HG03066 (cell line): ENCODE measurements around the gene ZAR1L.
"Not testable (repeated sequence)": the region's sequence is repeated elsewhere in the genome, so short reads cannot be mapped to it uniquely, and the experiment has no call there.

Experiments used
- ATAC-seq: cut with Tn5 transposase; IDR thresholded peaks from one replicate; pipeline ENCODE4 v1.9.1; 2021; ENCODE audit warnings: low read depth; ENCODE audit not compliant: unreplicated experiment

Gene ZAR1L

DNA sequence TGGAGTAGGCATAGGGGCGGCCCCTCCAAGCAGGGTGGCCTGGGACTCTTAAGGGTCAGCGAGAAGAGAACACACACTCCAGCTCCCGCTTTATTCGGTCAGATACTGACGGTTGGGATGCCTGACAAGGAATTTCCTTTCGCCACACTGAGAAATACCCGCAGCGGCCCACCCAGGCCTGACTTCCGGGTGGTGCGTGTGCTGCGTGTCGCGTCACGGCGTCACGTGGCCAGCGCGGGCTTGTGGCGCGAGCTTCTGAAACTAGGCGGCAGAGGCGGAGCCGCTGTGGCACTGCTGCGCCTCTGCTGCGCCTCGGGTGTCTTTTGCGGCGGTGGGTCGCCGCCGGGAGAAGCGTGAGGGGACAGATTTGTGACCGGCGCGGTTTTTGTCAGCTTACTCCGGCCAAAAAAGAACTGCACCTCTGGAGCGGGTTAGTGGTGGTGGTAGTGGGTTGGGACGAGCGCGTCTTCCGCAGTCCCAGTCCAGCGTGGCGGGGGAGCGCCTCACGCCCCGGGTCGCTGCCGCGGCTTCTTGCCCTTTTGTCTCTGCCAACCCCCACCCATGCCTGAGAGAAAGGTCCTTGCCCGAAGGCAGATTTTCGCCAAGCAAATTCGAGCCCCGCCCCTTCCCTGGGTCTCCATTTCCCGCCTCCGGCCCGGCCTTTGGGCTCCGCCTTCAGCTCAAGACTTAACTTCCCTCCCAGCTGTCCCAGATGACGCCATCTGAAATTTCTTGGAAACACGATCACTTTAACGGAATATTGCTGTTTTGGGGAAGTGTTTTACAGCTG is at the start of gene ZAR1L, which contains the start of gene BRCA2:
Gene ZAR1L, minus strand, starts transcription at position 126 of the 790 bp plus-strand sequence. CDS start 3,438 bp downstream, outside the sequence.
Gene BRCA2, plus strand, starts transcription at position 271 of the 790 bp plus-strand sequence. CDS start 953 bp downstream, outside the sequence.
- ATAC-seq = peak; percentile 91

DNA sequence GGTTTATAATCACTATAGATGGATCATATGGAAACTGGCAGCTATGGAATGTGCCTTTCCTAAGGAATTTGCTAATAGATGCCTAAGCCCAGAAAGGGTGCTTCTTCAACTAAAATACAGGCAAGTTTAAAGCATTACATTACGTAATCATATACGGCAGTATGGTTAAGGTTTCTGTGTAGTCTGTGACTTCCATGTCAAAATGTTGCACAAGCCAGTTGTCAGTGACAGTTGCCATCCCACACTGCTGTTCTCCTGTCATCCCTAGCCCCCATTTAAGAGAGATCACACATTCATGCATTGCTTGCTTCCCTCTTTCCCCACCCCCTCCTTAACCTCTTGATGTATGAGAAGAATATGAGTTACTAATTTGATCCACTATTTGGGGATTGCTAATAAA is 47.4 kb upstream of the ZAR1L start:
- no peak for ATAC-seq

- not testable (repeated sequence) for ATAC-seq
Observed at GRCh38 chr13:32355935-32356334, 40.8 kb upstream of the ZAR1L start.

DNA sequence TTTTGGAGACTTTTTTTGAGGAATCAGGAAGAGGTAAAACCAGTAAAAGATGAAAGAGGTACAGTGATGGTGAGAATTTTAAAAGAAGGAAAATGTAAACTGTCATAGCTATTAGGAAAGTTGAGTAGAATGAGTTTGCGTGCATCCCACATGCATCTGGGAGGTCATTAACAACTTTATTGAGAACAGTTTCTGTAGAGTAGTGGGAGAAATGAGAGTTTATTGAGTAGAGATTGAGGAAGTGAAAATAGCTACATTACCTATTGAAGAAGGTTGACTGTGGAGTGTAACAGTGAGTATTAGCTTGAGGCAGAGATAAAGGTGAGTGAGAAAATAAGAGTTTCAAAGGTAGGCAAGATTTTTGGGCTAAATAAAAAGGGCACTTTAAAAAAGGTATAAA is 38.9 kb upstream of the ZAR1L start:
- peak; percentile 61 for ATAC-seq

DNA sequence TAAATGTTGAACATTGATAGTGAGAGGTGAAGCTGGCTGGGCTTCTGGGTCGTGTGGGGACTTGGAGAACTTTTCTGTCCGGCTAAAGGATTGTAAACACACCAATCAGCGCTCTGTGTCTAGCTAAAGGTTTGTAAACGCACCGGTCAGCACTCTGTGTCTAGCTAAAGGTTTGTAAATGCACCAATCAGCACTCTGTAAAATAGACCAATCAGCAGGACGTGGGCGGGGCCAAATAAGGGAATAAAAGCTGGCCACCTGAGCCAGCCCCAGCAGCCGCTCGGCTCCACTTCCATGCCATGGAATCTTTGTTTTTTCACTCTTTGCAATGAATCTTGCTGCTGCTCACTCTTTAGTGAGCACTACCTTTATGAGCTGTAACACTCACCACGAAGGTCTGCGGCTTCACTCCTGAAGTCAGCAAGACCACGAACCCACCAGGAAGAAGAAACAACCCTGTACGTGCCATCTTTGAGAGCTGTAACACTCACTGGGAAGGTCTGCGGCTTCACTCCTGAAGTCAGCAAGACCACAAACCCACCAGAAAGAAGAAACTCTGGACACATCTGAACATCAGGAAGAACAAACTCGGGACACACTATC is 35.8 kb upstream of the ZAR1L start:
- not testable (repeated sequence) for ATAC-seq

DNA sequence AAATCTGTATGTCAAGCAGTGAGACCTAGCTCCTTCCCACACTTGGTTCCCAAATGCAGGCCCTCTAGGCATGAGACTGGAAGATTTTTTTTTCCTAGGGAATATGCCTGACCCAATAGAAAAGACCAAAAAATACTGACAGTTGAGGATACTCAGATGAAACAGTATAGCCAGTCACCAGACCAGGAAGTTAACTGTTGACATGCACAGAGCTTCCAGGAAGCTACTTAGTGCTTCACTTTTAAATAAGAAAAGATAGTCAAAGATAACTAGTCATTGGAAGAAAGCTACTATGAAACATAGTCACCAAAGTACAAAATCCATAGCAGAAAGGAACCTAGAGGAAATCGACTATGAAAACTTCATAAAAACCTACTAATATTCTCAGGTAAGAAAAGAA is 32.5 kb upstream of the ZAR1L start:
- no peak for ATAC-seq

- ATAC-seq = no peak
Observed at GRCh38 chr13:32340914-32341313, 25.8 kb upstream of the ZAR1L start.

DNA sequence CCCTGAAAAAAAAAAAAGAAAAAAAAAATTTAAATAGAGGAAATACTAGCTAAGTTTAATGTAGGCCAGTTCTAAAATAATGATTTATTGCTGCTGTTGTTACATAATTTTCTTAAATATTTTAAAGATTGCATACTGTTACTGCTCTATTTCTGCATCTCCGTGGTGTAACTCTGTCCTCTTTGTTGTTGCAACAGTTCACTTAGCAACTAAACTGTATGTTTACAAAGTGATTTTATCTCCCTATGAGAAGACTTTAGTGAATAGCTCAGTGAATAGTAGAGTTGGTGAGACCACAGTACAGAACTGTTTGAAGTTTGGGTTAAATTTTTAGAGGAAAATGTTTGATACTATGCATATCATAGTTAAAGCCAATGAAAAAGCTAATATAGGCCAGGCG is 19.5 kb upstream of the ZAR1L start:
- no peak for ATAC-seq

DNA sequence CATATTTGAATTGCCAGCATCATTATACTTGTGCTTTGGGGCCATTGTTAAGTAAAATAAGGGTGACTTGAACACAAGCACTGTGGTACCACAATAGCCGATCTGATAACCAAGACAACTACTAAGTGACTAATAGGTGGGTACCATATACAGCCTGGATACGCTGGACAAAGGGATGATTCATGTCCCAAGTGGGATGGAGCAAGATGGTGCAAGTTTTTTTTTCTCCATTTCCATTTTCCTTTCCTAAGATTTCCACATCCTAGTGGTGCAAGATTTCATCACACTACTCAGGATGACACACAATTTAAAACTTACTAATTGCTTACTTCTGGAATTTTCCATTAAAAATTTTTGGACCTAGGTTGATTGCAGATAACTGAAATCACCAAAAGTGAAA is 15.3 kb upstream of the ZAR1L start:
- no peak for ATAC-seq

DNA sequence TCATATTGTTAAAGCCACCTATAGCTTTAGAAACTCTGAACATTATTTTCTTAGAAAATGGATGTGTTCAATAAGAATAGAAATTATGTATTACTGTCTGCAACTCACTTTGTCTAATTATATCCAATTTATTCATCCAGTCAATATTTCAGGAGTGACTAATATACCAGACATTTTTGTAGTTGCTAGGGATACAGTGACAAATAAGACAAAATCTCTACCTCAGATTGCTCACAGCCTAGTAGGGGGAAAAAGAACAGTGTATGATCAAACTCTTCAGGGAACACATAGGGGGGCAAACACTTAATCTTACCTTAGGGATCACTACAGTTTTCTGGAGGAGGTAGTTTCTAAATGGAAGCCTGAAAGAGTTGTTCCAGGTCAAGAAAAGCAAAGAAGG is 8.7 kb upstream of the ZAR1L start:
- no peak for ATAC-seq

DNA sequence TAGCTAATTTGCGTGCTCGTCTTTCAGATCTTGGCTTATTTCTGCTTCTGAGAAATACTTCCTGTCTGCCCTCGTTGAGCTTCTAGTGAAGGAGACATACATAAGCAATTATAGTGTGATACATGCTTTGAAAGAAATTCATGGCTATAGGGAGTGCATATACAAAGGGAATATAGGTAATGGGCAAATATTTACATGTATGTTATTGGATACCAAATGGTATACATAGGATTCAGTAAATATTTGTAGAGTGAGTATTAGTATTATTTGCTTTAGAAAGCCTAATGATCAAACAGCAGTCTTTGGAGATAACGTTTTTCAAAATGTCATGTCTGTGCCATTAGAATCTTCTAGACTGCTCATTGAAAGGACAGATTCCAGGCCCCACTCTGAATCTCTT is 5.4 kb upstream of the ZAR1L start:
- ATAC-seq = no peak

DNA sequence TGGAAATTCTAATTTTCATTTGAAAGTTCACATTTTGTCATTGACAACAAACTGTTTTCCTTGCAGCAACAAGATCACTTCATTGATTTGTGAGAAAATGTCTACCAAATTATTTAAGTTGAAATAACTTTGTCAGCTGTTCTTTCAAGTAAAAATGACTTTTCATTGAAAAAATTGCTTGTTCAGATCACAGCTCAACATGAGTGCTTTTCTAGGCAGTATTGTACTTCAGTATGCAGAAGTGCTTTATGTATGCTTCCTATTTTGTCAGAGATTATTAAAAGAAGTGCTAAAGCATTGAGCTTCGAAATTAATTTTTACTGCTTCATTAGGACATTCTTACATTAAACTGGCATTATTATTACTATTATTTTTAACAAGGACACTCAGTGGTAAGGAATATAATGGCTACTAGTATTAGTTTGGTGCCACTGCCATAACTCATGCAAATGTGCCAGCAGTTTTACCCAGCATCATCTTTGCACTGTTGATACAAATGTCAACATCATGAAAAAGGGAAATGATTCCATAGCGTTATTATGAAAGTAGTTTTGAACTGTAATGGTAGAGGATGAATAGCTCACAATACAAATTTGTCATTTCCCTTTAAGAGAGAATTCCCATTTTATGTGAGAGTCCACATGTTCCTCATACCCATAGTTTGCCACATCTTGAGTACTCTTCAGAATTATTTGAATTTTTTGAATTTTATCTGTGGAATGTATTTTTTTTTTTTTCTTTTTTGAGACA is 2.7 kb upstream of the ZAR1L start:
- ATAC-seq = no peak

DNA sequence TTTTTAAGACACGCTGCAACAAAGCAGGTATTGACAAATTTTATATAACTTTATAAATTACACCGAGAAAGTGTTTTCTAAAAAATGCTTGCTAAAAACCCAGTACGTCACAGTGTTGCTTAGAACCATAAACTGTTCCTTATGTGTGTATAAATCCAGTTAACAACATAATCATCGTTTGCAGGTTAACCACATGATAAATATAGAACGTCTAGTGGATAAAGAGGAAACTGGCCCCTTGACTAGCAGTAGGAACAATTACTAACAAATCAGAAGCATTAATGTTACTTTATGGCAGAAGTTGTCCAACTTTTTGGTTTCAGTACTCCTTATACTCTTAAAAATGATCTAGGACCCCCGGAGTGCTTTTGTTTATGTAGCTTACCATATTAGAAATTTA is 1.3 kb upstream of the ZAR1L start:
- ATAC-seq = no peak

DNA sequence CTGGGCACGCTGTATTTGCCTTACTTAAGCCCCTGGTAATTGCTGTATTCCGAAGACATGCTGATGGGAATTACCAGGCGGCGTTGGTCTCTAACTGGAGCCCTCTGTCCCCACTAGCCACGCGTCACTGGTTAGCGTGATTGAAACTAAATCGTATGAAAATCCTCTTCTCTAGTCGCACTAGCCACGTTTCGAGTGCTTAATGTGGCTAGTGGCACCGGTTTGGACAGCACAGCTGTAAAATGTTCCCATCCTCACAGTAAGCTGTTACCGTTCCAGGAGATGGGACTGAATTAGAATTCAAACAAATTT is 821 bp upstream of the ZAR1L start:
- ATAC-seq = peak; percentile 49

DNA sequence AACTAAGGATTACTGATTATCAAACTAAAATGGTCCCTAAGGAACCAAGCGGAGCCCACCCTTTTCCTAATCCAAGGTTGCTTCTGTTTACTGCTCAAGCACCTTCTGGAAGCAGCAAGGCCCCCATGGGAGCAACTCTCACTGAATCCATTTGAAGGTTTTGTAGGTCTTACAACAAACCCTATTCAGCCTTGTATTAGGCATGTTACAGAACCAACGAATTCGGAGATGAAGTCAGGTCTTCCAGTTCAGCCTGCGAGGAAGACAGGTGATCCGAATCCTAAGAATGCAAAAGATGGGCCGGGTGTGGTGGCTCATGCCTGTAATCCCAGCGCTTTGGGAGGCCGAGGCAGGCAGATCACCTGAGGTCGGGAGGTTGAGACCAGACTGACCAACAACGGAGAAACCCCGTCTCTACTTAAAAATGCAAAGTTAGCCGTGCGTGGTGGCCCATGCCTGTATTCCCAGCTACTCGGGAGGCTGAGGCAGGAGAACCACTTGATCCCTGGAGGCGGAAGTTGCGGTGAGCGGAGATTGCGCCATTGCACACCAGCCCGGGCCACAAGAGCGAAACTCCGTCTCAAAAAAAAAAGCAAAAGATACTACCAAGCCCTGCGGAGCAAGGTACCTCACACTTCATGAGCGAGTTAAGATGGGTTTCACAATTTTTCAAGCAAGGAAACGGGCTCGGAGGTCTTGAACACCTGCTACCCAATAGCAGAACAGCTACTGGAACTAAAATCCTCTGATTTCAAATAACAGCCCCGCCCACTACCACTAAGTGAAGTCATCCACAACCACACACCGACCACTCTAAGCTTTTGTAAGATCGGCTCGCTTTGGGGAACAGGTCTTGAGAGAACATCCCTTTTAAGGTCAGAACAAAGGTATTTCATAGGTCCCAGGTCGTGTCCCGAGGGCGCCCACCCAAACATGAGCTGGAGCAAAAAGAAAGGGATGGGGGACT is 609 bp downstream of the ZAR1L start:
- peak; percentile 27 for ATAC-seq

DNA sequence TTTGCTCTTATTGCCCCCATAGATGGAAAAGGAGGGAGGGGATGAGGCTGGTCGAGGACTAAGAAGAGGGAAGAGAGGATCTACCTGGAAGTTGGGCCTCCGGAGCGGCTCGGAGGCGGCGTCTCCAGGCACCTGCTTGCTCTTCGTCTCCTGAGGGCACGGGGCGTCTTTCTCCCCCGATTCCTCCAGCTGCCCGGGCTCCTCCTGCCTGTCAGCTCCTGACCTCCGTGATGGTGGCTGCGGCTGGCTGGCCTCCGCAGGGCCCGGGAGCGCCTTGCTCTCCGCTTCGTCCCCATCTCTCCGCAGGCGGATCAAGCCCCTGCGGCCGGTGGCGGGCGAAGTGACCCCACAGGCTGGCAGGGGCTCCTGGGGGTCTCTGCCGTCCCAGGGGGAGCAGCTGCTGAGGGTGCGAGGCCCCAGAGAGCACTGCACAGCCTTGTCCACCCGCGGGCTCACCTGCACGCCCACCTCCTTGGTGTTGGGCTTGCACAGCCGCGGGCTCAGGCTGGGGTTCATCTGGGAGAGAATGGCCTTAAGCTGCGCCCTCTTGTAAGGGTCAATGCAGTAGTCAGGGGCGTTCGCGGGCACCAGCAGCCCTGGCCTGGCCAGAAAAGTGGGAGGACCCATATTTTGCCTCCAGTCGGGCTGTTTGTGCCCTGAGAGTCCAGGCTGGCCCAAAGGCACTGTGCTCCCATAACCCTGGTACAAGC is 3.8 kb downstream of the ZAR1L start:
- no peak for ATAC-seq

DNA sequence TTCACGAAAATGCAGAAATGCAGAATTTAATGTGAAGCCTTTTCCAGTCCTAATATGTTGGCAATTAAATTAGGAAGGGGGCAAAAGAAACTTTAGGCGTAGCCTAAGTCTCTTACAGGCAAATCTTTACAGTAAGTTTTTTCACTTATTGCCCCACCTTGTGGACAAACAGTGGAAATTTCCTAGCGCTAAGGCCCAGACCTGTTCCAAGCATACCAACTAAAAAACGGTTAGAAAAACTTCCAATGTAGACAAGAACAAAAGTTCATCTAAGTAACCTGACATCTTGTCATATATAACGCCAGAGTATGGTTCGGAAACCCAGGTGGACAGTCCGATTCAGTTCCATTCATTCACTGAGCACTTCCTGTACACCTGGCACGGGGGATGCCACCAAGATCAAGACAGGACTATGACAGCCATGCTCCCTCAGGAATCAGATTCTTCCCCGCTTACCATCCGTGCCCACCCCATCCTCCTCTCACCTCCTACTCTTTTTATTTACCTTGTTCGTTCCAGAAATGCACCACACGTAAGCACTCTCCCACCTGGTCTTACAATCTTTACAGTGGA is 4.9 kb downstream of the ZAR1L start:
- peak; percentile 51 for ATAC-seq

DNA sequence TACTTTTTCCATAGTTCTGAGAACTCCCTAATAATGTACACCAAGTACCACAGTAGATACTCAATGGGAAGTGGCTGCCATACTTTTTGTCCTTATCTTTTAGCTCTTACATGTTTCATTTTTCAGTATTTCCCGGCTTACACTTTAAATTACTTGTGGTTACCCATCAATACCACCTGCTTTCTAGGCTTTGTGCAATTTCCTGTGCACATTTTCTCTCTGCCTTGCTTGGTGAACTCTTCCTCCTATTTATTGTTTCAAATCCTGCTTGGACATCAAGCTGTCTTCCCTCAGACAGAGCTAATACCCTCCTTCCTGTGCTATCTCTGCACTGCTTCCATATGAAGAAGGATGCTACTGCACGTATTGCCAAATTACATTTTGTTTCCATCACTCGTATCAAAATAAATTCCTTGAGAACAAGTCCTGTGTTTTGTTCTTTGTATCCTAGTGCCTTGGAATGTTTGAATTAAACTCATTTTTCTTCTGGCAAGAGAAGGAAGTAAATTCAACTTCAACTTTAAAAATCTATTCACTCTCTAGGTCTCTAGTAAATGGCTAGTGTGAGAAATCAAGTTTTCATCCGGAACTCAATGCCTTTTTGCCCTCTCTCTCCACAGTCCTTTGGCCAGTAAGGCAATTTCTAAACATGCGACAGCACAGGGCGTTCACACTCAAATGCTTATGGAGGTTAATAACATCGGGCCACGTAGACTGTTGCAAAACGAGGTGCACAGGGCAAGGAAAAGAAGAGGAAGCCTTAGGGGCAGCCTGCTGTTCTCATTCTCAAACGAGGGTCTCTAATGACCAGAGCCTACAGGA is 5.6 kb downstream of the ZAR1L start:
- no peak for ATAC-seq

DNA sequence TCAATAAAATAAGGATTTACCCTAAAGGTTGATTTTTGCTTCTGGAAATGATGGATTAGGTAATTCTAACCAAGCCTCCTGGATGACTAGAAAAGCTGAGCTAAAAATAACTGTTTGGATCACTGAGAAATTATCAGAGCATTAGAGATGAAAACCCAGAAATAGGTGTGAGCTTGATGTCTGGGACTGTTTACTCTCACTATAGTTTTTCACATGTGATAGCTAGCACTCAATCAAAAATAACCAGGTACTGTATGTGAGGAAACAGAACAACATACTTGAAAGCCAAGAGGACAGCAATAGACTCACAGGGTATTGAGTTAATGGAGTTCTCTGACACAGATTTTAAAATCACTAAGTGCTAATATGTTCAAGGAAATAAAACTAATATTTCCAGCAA is 9.5 kb downstream of the ZAR1L start:
- no peak for ATAC-seq
